HUDEP-2 (cell line): ENCODE measurements around the gene FGF1.

Experiments used
- DNase-seq, 76 experiments: peaks; one replicate each; lab custom pipeline; 2025; ENCODE audit not compliant: unreplicated experiment in 76 of 76; lab: John Stamatoyannopoulos, UW

FGF1 gene

GRCh38 chr5:142547445-142548380 is 138.2 kb downstream of the FGF1 start:
- DNase-seq: no peak

GRCh38 chr5:142545650-142546322 is 140.1 kb downstream of the FGF1 start:
- DNase-seq: no peak

GRCh38 chr5:142544946-142545649 is 140.8 kb downstream of the FGF1 start:
- no peak for DNase-seq

GRCh38 chr5:142544071-142544753 is 141.7 kb downstream of the FGF1 start:
- no peak for DNase-seq

- no peak for DNase-seq
These were observed 143.0 kb downstream of the FGF1 start for GRCh38 chr5:142542906-142543305.
